ENCODE measurements around the gene RNASE11.
A peak's percentile ranks its signal among the peaks of the same experiment; 100 is the strongest.

Gene RNASE11

DNA sequence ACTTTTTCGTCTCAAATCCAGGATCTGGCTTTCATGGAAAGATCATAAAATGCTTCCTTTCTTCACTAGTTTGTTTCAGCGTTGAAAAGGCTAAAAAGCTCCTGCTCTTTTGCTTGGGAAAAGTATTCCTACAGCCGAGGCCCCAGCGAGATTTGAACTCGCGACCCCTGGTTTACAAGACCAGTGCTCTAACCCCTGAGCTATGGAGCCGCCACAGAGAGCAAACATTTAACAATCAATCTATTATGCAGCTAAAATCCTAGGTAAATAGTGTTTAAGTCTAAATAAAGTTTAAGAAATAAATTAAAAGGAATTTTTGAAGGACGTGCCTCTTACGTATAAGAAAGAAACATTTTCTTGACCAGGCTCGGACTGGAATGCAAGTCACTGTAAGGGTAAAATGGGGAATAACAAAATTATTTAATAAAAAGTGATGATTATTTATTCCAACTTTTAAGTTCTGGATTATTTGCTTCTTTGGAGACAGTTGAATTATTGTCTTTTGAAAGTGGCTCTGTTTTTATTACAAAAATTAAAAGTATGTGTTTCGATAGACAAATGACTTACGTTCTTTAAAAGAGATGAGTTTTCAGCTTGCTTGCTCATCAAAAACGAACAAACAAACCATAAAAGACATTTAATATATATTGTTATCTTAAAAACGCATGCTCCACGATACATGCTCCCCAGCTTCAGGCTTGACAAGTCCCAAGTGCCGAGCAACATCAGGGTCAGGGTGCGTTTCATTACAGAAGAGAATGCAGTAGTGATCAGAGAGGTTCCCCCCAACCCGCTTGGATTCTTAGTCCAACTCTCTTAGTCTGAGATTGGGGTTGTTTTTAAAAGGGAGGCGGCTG is 43.5 kb upstream of the RNASE11 start:
- H3K36me3 ChIP-seq (ENCODE audit: control insufficient read depth in 1 of 2, insufficient read depth in 2 of 2, low read length in 2 of 2): no peaks in the 10 kb centered on the region
- no peak overlapping the region for H3K23ac ChIP-seq (ENCODE audit: low read length)
- H3K4me3 ChIP-seq (ENCODE audit: low read depth, low read length): peak overlapping the region; percentile 67
- no peak overlapping the region for H2BK12ac ChIP-seq (ENCODE audit: low read length)
- no peak overlapping the region for H2AK5ac ChIP-seq (ENCODE audit: low read length)
- H3K18ac ChIP-seq (ENCODE audit: low read length): no peak overlapping the region
- H3K9me3 ChIP-seq (ENCODE audit: insufficient read depth, low read depth, low read length): no peaks in the 10 kb centered on the region
- H3K4me1 ChIP-seq (ENCODE audit: control insufficient read depth in 1 of 2, insufficient read depth in 2 of 2, low read length in 2 of 2): peaks cover 11 to 14% of the 10 kb centered on the region in 2 experiments
- H3K27ac ChIP-seq (ENCODE audit: low read depth, low read length): no peak overlapping the region
- H2BK120ac ChIP-seq (ENCODE audit: insufficient read depth, low read length, poor library complexity): no peak overlapping the region
- no peaks in the 10 kb centered on the region for H3K27me3 ChIP-seq (ENCODE audit: insufficient read depth, low read length)
- H2BK5ac ChIP-seq (ENCODE audit: low read depth, low read length, poor library complexity): no peak overlapping the region
- no peak overlapping the region for H4K91ac ChIP-seq (ENCODE audit: low read depth, low read length)
- H3K4me2 ChIP-seq (ENCODE audit: low read length): peak overlapping the region; percentile 84
- no peak overlapping the region for H3K9ac ChIP-seq (ENCODE audit: low read length)
- no peak overlapping the region for H4K8ac ChIP-seq (ENCODE audit: low read depth, low read length)
- H3K4ac ChIP-seq (ENCODE audit: low read depth, low read length): no peak overlapping the region
- H3K79me2 ChIP-seq (ENCODE audit: control insufficient read depth, insufficient read depth, low read length, poor library complexity): no peaks in the 10 kb centered on the region
- DNase-seq: peak in 1 of 2 donors; percentile 72
- H3K79me1 ChIP-seq (ENCODE audit: low read length): no peaks in the 10 kb centered on the region
- H4K12ac ChIP-seq (ENCODE audit: low read depth, low read length): no peak overlapping the region
- H2AFZ ChIP-seq (ENCODE audit: insufficient read depth, low read length, poor library complexity): peak overlapping the region; percentile 81
- WGBS (ENCODE audit: extremely low coverage, insufficient coverage, insufficient read length): no CpG with 5 or more reads among the region's 19 CpGs
- no peak overlapping the region for H3K14ac ChIP-seq (ENCODE audit: low read length)

DNA sequence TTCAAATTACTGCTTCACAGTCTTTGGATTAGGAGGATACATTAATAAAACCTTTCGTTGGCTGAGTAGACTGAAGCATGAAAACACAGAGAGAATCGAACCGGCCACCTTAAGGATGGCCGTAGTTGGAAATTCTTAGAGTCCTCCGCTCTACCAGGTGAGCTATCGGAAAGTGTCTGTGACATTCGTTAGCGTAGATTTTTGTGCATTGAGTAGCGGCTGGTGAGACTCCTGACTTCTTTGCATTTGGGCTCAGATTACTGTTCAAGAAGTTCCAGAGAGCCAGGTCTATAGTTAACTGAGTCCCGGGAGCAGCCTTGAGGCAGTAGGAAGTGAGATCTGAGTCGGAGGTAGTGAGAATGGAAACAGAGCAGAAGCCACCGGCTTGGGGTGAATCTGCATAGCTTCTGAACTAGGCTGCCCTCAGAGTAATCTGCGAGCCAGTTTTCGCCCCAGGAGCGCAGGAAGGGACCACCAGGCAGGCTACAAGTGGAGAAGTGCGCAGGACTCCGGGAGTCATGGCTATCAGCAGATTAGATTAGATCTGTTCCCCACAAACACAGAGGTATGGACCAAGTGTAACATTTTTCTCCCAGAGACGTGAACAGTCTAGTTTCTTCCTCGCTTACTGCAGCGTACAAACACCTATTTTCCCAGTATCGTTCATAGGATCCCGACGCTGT is 42.7 kb upstream of the RNASE11 start:
- Histone ChIP-seq H3K79me1 (ENCODE audit: low read length) (no peaks in the 10 kb centered on the region), H3K4ac (ENCODE audit: low read depth, low read length) (no peak overlapping the region), H2AK5ac (ENCODE audit: low read length) (no peak overlapping the region), H3K27ac (ENCODE audit: low read depth, low read length) (no peak overlapping the region), H3K23ac (ENCODE audit: low read length) (no peak overlapping the region), H3K27me3 (ENCODE audit: insufficient read depth, low read length) (no peaks in the 10 kb centered on the region), H2BK12ac (ENCODE audit: low read length) (no peak overlapping the region), H2BK5ac (ENCODE audit: low read depth, low read length, poor library complexity) (no peak overlapping the region), H3K9ac (ENCODE audit: low read length) (no peak overlapping the region), H3K4me1 (ENCODE audit: control insufficient read depth in 1 of 2, insufficient read depth in 2 of 2, low read length in 2 of 2) (peaks cover 14 to 15% of the 10 kb centered on the region in 2 experiments), H3K4me3 (ENCODE audit: low read depth, low read length) (peak overlapping the region; percentile 65), H4K91ac (ENCODE audit: low read depth, low read length) (no peak overlapping the region), H3K9me3 (ENCODE audit: insufficient read depth, low read depth, low read length) (no peaks in the 10 kb centered on the region), H2AFZ (ENCODE audit: insufficient read depth, low read length, poor library complexity) (peak overlapping the region; percentile 81), H3K14ac (ENCODE audit: low read length) (no peak overlapping the region), H3K79me2 (ENCODE audit: control insufficient read depth, insufficient read depth, low read length, poor library complexity) (no peaks in the 10 kb centered on the region), H4K12ac (ENCODE audit: low read depth, low read length) (no peak overlapping the region), H2BK120ac (ENCODE audit: insufficient read depth, low read length, poor library complexity) (no peak overlapping the region), H3K36me3 (ENCODE audit: control insufficient read depth in 1 of 2, insufficient read depth in 2 of 2, low read length in 2 of 2) (no peaks in the 10 kb centered on the region), H3K18ac (ENCODE audit: low read length) (no peak overlapping the region), H4K8ac (ENCODE audit: low read depth, low read length) (no peak overlapping the region), H3K4me2 (ENCODE audit: low read length) (peak overlapping the region; percentile 84)
- DNase-seq: peak; percentile 37 to 55
- WGBS (ENCODE audit: extremely low coverage, insufficient coverage, insufficient read length): no CpG with 5 or more reads among the region's 23 CpGs

DNA sequence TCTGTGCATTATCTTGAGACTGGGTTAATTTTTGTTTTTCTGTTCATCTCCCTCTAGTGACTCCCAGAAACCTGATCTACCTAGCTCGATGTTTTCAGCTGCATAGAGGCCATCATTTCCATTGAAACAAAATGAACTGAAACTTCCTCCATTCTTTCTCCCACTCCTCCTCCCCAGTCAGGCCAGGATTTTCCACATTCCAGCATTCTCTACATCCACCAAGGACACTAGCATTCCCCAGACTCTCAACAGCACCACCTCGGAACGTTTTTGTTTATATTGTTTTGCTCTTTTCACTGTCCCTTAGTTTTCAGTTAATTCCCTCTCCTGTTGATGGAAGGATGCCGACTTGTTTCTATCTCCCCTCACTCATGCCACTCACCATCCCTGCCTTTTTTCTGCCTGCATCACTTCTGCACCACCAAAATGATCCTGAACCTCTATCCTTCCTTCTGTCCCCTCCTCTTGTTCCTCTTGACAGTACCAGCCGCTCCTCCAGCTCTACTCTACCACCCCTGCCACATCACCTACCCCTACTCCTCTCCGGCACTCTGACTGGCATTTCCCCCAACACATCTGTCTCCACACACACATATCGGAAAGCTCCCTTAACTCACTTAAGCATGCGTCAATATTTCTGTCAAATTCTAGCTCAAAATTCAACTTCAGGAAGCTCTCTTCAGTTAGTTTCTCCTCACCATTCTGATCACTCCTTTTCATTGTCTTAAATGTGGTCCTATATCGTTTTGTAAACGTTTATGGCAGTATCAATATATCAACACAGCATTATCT is 40.5 kb upstream of the RNASE11 start:
- Histone ChIP-seq H2BK12ac (ENCODE audit: low read length) (no peak overlapping the region), H3K27me3 (ENCODE audit: insufficient read depth, low read length) (no peaks in the 10 kb centered on the region), H3K4ac (ENCODE audit: low read depth, low read length) (no peak overlapping the region), H2BK120ac (ENCODE audit: insufficient read depth, low read length, poor library complexity) (no peak overlapping the region), H3K9me3 (ENCODE audit: insufficient read depth, low read depth, low read length) (no peaks in the 10 kb centered on the region), H3K4me2 (ENCODE audit: low read length) (peak overlapping the region; percentile 42), H4K91ac (ENCODE audit: low read depth, low read length) (no peak overlapping the region), H4K8ac (ENCODE audit: low read depth, low read length) (no peak overlapping the region), H2AK5ac (ENCODE audit: low read length) (no peak overlapping the region), H3K9ac (ENCODE audit: low read length) (no peak overlapping the region), H2BK5ac (ENCODE audit: low read depth, low read length, poor library complexity) (no peak overlapping the region), H3K4me1 (ENCODE audit: control insufficient read depth in 1 of 2, insufficient read depth in 2 of 2, low read length in 2 of 2) (peaks cover 14 to 15% of the 10 kb centered on the region in 2 experiments), H3K18ac (ENCODE audit: low read length) (no peak overlapping the region), H3K79me2 (ENCODE audit: control insufficient read depth, insufficient read depth, low read length, poor library complexity) (no peaks in the 10 kb centered on the region), H4K12ac (ENCODE audit: low read depth, low read length) (no peak overlapping the region), H3K36me3 (ENCODE audit: control insufficient read depth in 1 of 2, insufficient read depth in 2 of 2, low read length in 2 of 2) (no peaks in the 10 kb centered on the region), H3K79me1 (ENCODE audit: low read length) (no peaks in the 10 kb centered on the region), H3K27ac (ENCODE audit: low read depth, low read length) (no peak overlapping the region), H2AFZ (ENCODE audit: insufficient read depth, low read length, poor library complexity) (no peak overlapping the region), H3K14ac (ENCODE audit: low read length) (no peak overlapping the region), H3K4me3 (ENCODE audit: low read depth, low read length) (no peak overlapping the region), H3K23ac (ENCODE audit: low read length) (no peak overlapping the region)
- DNase-seq: peak in 1 of 2 donors; percentile 54
- WGBS (ENCODE audit: extremely low coverage, insufficient coverage, insufficient read length): no CpG with 5 or more reads among the region's 10 CpGs

- Histone ChIP-seq H3K9me3 (ENCODE audit: insufficient read depth, low read depth, low read length) (no peaks in the 10 kb centered on the region), H4K91ac (ENCODE audit: low read depth, low read length) (no peak overlapping the region), H3K79me2 (ENCODE audit: control insufficient read depth, insufficient read depth, low read length, poor library complexity) (no peaks in the 10 kb centered on the region), H3K23ac (ENCODE audit: low read length) (no peak overlapping the region), H3K4me2 (ENCODE audit: low read length) (no peak overlapping the region), H3K27me3 (ENCODE audit: insufficient read depth, low read length) (no peaks in the 10 kb centered on the region), H2AK5ac (ENCODE audit: low read length) (no peak overlapping the region), H3K36me3 (ENCODE audit: control insufficient read depth in 1 of 2, insufficient read depth in 2 of 2, low read length in 2 of 2) (no peaks in the 10 kb centered on the region), H3K4me3 (ENCODE audit: low read depth, low read length) (no peak overlapping the region), H3K27ac (ENCODE audit: low read depth, low read length) (no peak overlapping the region), H4K12ac (ENCODE audit: low read depth, low read length) (no peak overlapping the region), H3K18ac (ENCODE audit: low read length) (no peak overlapping the region), H2BK5ac (ENCODE audit: low read depth, low read length, poor library complexity) (no peak overlapping the region), H4K8ac (ENCODE audit: low read depth, low read length) (no peak overlapping the region), H3K14ac (ENCODE audit: low read length) (no peak overlapping the region), H3K79me1 (ENCODE audit: low read length) (no peaks in the 10 kb centered on the region), H3K9ac (ENCODE audit: low read length) (no peak overlapping the region), H3K4ac (ENCODE audit: low read depth, low read length) (no peak overlapping the region), H3K4me1 (ENCODE audit: control insufficient read depth in 1 of 2, insufficient read depth in 2 of 2, low read length in 2 of 2) (peaks cover 11 to 15% of the 10 kb centered on the region in 2 experiments), H2BK12ac (ENCODE audit: low read length) (no peak overlapping the region), H2BK120ac (ENCODE audit: insufficient read depth, low read length, poor library complexity) (no peak overlapping the region), H2AFZ (ENCODE audit: insufficient read depth, low read length, poor library complexity) (no peak overlapping the region)
- DNase-seq: peak in 1 of 2 donors; percentile 9
- no CpG with 5 or more reads among the region's 5 CpGs for WGBS (ENCODE audit: extremely low coverage, insufficient coverage, insufficient read length)
Observed at GRCh38 chr14:20627346-20628027, 39.7 kb upstream of the RNASE11 start.
